ENCODE data around the gene LIN54.

The LIN54 gene

DNA sequence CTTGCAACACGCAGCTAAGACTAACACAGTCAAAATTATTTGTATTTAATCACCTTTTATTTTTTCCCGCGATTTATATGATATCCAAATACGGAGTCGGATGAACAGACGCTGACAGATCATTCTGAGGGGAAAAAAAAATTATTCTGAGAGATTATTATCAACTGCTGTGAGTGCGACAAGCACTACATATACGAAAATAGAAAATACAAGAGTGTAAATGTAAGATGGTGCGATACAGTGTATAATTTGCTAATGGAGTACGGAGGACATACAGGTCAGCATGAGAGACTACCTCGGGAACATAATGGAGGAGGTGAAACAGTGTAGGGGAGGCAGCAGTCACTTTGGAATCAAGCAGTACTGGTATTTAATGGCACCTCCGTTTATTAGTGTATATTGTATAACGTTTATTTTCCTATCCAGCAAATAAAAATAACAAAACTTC is 2.8 kb upstream of the LIN54 start:
- peaks cover 38 to 40% of the 10 kb centered on the region in 2 experiments for H3K4me1 ChIP-seq (ENCODE audit: control insufficient read depth in 1 of 2, insufficient read depth in 1 of 2, low read depth in 1 of 2, low read length in 1 of 2)
- no peaks in the 10 kb centered on the region for H3K36me3 ChIP-seq
- H3K9me3 ChIP-seq, result no peaks in the 10 kb centered on the region
- TF ChIP-seq CTCF (IDR thresholded peaks at IDR 0.05), result no peak
- peak overlapping the region; percentile 95 for H3K27ac ChIP-seq
- H3K4me3 ChIP-seq (ENCODE audit: low read depth in 1 of 2, low read length in 1 of 2), result peak overlapping the region; percentile 87 to 88
- H3K27me3 ChIP-seq, result no peaks in the 10 kb centered on the region

DNA sequence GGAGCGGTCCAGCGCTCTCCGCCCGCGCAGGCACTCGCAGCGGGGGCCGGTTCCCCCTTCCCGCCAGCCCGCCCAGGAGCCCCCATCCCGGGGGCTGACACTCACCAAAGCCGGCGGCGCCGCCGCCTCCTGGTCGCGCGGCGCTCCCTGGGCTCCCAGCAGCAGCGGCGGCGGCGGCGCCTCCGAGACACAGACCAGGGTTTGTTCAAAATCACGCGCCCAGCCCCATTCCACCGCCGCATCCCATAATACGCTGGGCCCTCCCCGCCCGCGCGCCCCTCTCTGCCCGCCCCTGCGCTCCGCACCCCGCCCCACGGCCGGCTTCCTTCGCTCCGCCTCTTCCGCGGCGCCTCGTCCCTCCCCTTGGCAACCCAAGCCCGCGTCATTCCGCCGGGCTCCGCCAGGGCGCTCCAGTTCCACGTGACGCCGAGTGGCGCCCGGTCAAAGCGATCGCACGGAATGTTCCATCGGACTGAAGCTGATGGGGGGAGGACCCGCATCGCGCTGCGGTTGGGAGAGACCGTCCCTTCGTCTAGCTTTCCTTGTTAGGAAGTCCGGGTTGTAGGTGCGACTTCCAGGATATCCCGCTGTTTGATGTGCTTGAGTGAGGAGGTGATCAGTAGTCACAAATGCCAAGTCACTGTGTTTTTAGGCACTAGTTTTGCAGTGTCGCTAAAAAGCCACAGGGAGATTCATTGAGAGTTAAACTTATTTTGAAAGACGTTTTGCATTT is 2.2 kb upstream of the LIN54 start:
- peak; percentile 98 for TF ChIP-seq CTCF (IDR thresholded peaks at IDR 0.05)

GRCh38 chr4:83012200-83012686 is 1.6 kb upstream of the LIN54 start:
- Histone ChIP-seq H3K4me1 (ENCODE audit: control insufficient read depth in 1 of 2, insufficient read depth in 1 of 2, low read depth in 1 of 2, low read length in 1 of 2) (peaks cover 38 to 40% of the 10 kb centered on the region in 2 experiments), H3K27me3 (no peaks in the 10 kb centered on the region), H3K36me3 (no peaks in the 10 kb centered on the region), H3K9me3 (no peaks in the 10 kb centered on the region), H3K4me3 (ENCODE audit: low read depth in 1 of 2, low read length in 1 of 2) (peak overlapping the region; percentile 87 to 88), H3K27ac (peak overlapping the region; percentile 95)
- TF ChIP-seq CTCF (IDR thresholded peaks at IDR 0.05), result no peak

More for the DNA sequence above, 2.2 kb upstream of the LIN54 start:
- Histone ChIP-seq H3K4me3 (ENCODE audit: low read depth in 1 of 2, low read length in 1 of 2) (peak overlapping the region; percentile 87 to 88), H3K27me3 (no peaks in the 10 kb centered on the region), H3K4me1 (ENCODE audit: control insufficient read depth in 1 of 2, insufficient read depth in 1 of 2, low read depth in 1 of 2, low read length in 1 of 2) (peaks cover 38 to 40% of the 10 kb centered on the region in 2 experiments), H3K9me3 (no peaks in the 10 kb centered on the region), H3K27ac (peak overlapping the region; percentile 95), H3K36me3 (no peaks in the 10 kb centered on the region)

DNA sequence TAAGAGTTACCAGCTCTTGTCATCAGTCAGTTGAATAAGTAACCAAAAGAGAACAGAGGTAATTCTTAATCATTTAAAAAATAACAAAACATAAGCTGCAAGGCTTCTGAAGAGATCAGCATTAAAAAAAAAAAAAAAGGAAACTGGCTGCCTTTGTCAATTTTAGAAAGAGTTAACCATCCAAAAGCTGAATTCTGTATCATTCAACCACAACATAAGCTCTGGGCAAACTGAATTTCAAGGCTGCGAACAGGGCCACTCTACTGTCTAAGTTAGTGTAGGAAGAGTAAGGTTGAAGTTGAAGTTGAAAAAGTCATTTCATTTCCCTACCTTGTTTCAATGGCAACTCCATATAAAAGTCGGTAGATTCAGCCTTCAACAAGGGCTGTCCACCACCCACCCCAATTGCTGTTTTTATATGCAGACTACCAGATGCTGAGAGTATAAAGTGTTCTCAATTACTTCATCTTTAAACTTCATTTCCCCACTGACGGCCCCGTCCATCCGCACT is 1.1 kb upstream of the LIN54 start:
- TF ChIP-seq CTCF (IDR thresholded peaks at IDR 0.05), result no peak
- Histone ChIP-seq H3K9me3 (no peaks in the 10 kb centered on the region), H3K4me1 (ENCODE audit: control insufficient read depth in 1 of 2, insufficient read depth in 1 of 2, low read depth in 1 of 2, low read length in 1 of 2) (peaks cover 38 to 40% of the 10 kb centered on the region in 2 experiments), H3K27ac (peak overlapping the region; percentile 95), H3K36me3 (no peaks in the 10 kb centered on the region), H3K27me3 (no peaks in the 10 kb centered on the region), H3K4me3 (ENCODE audit: low read depth in 1 of 2, low read length in 1 of 2) (peak overlapping the region; percentile 87 to 88)

GRCh38 chr4:83010111-83010521 is 507 bp downstream of the LIN54 start:
- peaks cover 38 to 43% of the 10 kb centered on the region in 2 experiments for H3K4me1 ChIP-seq (ENCODE audit: control insufficient read depth in 1 of 2, insufficient read depth in 1 of 2, low read depth in 1 of 2, low read length in 1 of 2)
- peak overlapping the region; percentile 95 for H3K27ac ChIP-seq
- H3K36me3 ChIP-seq, result no peaks in the 10 kb centered on the region
- TF ChIP-seq CTCF (IDR thresholded peaks at IDR 0.05), result no peak
- no peaks in the 10 kb centered on the region for H3K9me3 ChIP-seq
- H3K4me3 ChIP-seq (ENCODE audit: low read depth in 1 of 2, low read length in 1 of 2), result peak overlapping the region; percentile 87 to 88
- H3K27me3 ChIP-seq, result no peaks in the 10 kb centered on the region

Data from neutrophil (primary cell).